B cell (primary cell): ENCODE measurements around the gene TNFRSF1A. TPM values are rescaled to one million over a fixed set of nuclear protein-coding genes. Genes with fewer than 3 reads are reported as not detected.

Experiments used
- ATAC-seq: fragments of 200-7000 bp; cut with Tn5 transposase; one replicate; pipeline ENCODE4 v1.10.0; 2021; ENCODE audit warnings: low read depth, mild to moderate bottlenecking, moderate number of reproducible peaks, moderate library complexity
- CTCF ChIA-PET: fragments of 350-600 bp; sonication (Branson Sonifier 250); formaldehyde crosslinking; loops from one replicate; lab custom pipeline; 2021; ENCODE audit warnings: antibody characterized with exemption, inconsistent platforms; lab: Charles Lee
- POLR2A ChIA-PET: fragments of 350-600 bp; sonication (Branson Sonifier 250); formaldehyde crosslinking; loops from one replicate; lab custom pipeline; 2021; ENCODE audit warnings: antibody characterized with exemption; lab: Charles Lee
- DNase-seq: peaks from one replicate; pipeline ENCODE4 v3.0.0; 2013
- H2AFZ ChIP-seq: 2 replicates; pipeline ENCODE4 v1.6.1; 2012; ENCODE audit warnings: mild to moderate bottlenecking, low read depth, low read length; ENCODE audit not compliant: insufficient read depth, poor library complexity, severe bottlenecking
- H3K27ac ChIP-seq, 2 donors: 1 replicate in 1 of 2; 2 replicates in 1 of 2; pipeline ENCODE4 v1.5.1; 2012 to 2013; ENCODE audit warnings: low read length in 2 of 2, mild to moderate bottlenecking in 2 of 2, moderate library complexity in 1 of 2
- H3K27me3 ChIP-seq, 4 experiments: fragments of 200-600 bp in 1 of 4; sonication (generic) in 1 of 4; replicated peaks in 1 of 4; 1 replicate in 2 of 4; 2 replicates in 2 of 4; pipeline versions ENCODE4 v1.6.1 to v1.7.0; 2013 to 2016; ENCODE audit warnings: low read length in 3 of 4, mild to moderate bottlenecking in 2 of 4, mixed read lengths in 1 of 4, moderate library complexity in 1 of 4; ENCODE audit not compliant: insufficient read depth in 4 of 4, control insufficient read depth in 3 of 4; ENCODE audit errors: control extremely low read depth in 1 of 4
- H3K36me3 ChIP-seq, 2 experiments: replicated peaks in 1 of 2; 1 replicate in 1 of 2; 2 replicates in 1 of 2; pipeline versions ENCODE4 v1.6.1 to v1.7.1; 2013; ENCODE audit warnings: low read length in 1 of 2; ENCODE audit not compliant: insufficient read depth in 2 of 2, control insufficient read depth in 1 of 2; ENCODE audit errors: control extremely low read depth in 1 of 2, extremely low read depth in 1 of 2
- H3K4me1 ChIP-seq, 2 donors: fragments of 200-600 bp in 1 of 2; sonication (generic) in 1 of 2; 1 replicate in 1 of 2; 2 replicates in 1 of 2; pipeline versions ENCODE4 v1.5.1 to v1.6.1; 2013 to 2017; ENCODE audit warnings: low read length in 2 of 2; ENCODE audit not compliant: control insufficient read depth in 2 of 2, insufficient read depth in 2 of 2
- H3K4me2 ChIP-seq: replicated peaks from 2 replicates; pipeline ENCODE3; 2012; ENCODE audit warnings: mild to moderate bottlenecking, low read depth, low read length; ENCODE audit not compliant: poor library complexity, severe bottlenecking
- H3K4me3 ChIP-seq, 5 experiments: fragments of 200-600 bp in 1 of 5; sonication (generic) in 1 of 5; 1 replicate in 3 of 5; 2 replicates in 2 of 5; pipeline versions ENCODE4 v1.5.1 to v1.7.0; 2011 to 2016; ENCODE audit warnings: low read length in 4 of 5, mild to moderate bottlenecking in 4 of 5, low read depth in 2 of 5, control low read depth in 1 of 5, moderate library complexity in 1 of 5; ENCODE audit not compliant: insufficient read depth in 1 of 5; ENCODE audit errors: control extremely low read depth in 1 of 5, extremely low read depth in 1 of 5
- H3K79me2 ChIP-seq: fragments of 200-600 bp; sonication (generic); one replicate; pipeline ENCODE4 v1.6.0; 2016; ENCODE audit warnings: low read length; ENCODE audit not compliant: control insufficient read depth, insufficient read depth
- H3K9ac ChIP-seq: fragments of 200-600 bp; sonication (generic); 2 replicates; pipeline ENCODE4 v1.6.1; 2017; ENCODE audit warnings: mild to moderate bottlenecking, low read length, moderate library complexity
- H3K9me3 ChIP-seq, 3 donors: one replicate each; pipeline versions ENCODE4 v1.6.1 to v1.7.1; 2013; ENCODE audit warnings: low read length in 2 of 3; ENCODE audit not compliant: control insufficient read depth in 2 of 3, insufficient read depth in 1 of 3; ENCODE audit errors: control extremely low read depth in 1 of 3
- H4K20me1 ChIP-seq: 2 replicates; pipeline ENCODE4 v1.6.0; 2012; ENCODE audit warnings: mild to moderate bottlenecking, low read length; ENCODE audit not compliant: insufficient read depth, control insufficient read depth, poor library complexity, severe bottlenecking
- H3K27ac Mint-ChIP-seq: one replicate; pipeline ENCODE4 v1.8.0; 2021; ENCODE audit warnings: mixed read lengths
- H3K27me3 Mint-ChIP-seq: one replicate; pipeline ENCODE4 v1.8.0; 2021; ENCODE audit warnings: mixed read lengths
- H3K4me1 Mint-ChIP-seq: one replicate; pipeline ENCODE4 v1.8.0; 2021; ENCODE audit warnings: mixed read lengths
- H3K4me3 Mint-ChIP-seq: one replicate; pipeline ENCODE4 v1.8.0; 2021; ENCODE audit warnings: mixed read lengths
- H3K9me3 Mint-ChIP-seq: one replicate; pipeline ENCODE4 v1.8.0; 2022; ENCODE audit warnings: mixed read lengths; ENCODE audit not compliant: insufficient read depth
- EZH2 ChIP-seq: IDR thresholded peaks from 2 replicates; pipeline ENCODE4 v1.6.1; 2012; ENCODE audit warnings: borderline replicate concordance, low read depth, mild to moderate bottlenecking, moderate library complexity, low read length; ENCODE audit not compliant: insufficient read depth, poor library complexity, severe bottlenecking
- WGBS: methylation state at CpG from one replicate; pipeline ENCODE4 v1.1.5; 2013; ENCODE audit warnings: missing lambda C conversion rate; ENCODE audit not compliant: insufficient coverage; 5-methylcytosine and 5-hydroxymethylcytosine counted together
- intact Hi-C: fragments of 100-400 bp; cut with micrococcal nuclease; formaldehyde crosslinking; loops from one replicate; pipeline ENCODE4 v1.10.0; 2022
- polyA plus RNA-seq: library from polyadenylated mRNA; depleted of rRNA; stranded (reverse); fragments of >200 nt; gene quantifications from 2 replicates; pipeline ENCODE4 v1.2.3, GENCODE V29; 2012
- total RNA-seq, 2 donors: library from RNA; stranded (reverse); fragments of 120-200 nt in 1 of 2; gene quantifications; 1 replicate in 1 of 2; 2 replicates in 1 of 2; pipeline versions ENCODE4 v1.2.3 to v1.2.4, GENCODE V29; 2013 to 2022
- TF ChIP-seq, protein P1 (sequence below): fragments of 200-600 bp; IDR thresholded peaks from one replicate; pipeline ENCODE4 v1.8.0; 2022; ENCODE audit warnings: antibody characterized with exemption, mild to moderate bottlenecking

The TNFRSF1A gene
- total and polyA plus RNA-seq, 2 donors (not counting 1 experiment from before 2014, with no cell fraction given) = 0.59 to 1.6 TPM

DNA sequence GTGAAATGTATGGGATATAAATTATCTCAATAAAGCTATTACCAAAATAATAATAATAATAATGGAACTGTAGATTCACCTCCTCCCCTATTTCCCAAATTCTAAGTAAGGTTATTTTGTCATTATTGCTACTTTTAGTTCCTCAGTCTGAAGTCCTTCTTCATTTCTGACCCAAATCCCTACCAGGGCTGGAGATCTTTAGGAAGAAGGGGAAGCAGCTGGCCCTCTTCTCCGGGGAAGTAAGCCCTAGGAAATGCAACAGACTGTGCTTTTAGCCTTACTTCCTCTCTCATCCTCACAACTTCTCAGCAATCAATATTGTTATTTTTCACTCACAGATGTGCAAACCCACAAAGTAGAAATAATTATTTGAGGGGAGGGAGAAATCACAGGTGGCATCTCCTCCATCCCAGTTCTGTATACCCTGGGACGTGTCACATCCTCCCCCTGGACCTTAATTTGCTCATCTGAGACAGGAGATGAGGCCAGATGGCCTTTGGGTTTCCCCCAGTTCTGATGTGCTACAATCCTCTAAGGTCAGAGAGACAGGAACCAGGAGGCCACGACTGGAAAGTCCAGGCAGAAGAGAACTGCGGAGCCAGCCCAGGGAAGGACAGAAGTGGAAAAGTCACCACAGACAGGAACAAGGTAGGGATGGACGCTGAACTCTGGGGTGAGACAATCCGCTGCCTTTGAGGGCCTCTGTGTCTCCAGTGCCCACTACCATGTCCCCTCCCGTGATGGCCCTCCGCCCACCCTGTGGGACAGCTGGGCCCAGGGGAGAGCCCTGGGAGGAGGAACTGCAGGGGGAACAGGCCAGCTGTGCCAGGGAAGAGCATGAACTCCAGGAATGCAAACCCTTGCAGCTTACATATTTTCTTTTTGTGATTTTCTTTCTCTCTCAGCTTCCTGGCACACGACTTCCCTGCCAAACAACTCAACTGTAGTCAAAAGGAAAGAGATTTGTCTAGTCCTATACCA is 10.6 kb upstream of the TNFRSF1A start:
- Histone ChIP-seq H3K79me2 (no peaks in the 10 kb centered on the region), H3K27me3 (peaks cover 0 to 48% (median 16%) of the 10 kb centered on the region in 4 experiments), H3K9ac (no peak overlapping the region), H3K4me2 (no peak overlapping the region), H2AFZ (no peak overlapping the region), H3K4me1 (peaks cover 0 to 4% of the 10 kb centered on the region in 2 donors), H3K27ac (no peak overlapping the region), H3K36me3 (no peaks in the 10 kb centered on the region), H4K20me1 (no peaks in the 10 kb centered on the region), H3K9me3 (peaks cover 0 to 4% (median 0%) of the 10 kb centered on the region in 3 donors), H3K4me3 (no peak overlapping the region)
- TF ChIP-seq EZH2 = no peak
- TF ChIP-seq, protein P1, sequence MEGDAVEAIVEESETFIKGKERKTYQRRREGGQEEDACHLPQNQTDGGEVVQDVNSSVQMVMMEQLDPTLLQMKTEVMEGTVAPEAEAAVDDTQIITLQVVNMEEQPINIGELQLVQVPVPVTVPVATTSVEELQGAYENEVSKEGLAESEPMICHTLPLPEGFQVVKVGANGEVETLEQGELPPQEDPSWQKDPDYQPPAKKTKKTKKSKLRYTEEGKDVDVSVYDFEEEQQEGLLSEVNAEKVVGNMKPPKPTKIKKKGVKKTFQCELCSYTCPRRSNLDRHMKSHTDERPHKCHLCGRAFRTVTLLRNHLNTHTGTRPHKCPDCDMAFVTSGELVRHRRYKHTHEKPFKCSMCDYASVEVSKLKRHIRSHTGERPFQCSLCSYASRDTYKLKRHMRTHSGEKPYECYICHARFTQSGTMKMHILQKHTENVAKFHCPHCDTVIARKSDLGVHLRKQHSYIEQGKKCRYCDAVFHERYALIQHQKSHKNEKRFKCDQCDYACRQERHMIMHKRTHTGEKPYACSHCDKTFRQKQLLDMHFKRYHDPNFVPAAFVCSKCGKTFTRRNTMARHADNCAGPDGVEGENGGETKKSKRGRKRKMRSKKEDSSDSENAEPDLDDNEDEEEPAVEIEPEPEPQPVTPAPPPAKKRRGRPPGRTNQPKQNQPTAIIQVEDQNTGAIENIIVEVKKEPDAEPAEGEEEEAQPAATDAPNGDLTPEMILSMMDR = no peak
- WGBS = 33% methylated on average over 7 of the region's 9 CpGs
- intact Hi-C loops = no loop called here
- DNase-seq = no peak
- Mint-ChIP-seq H3K4me3 (no peak overlapping the region), H3K27ac (no peak overlapping the region), H3K27me3 (peaks cover 69% of the 10 kb centered on the region), H3K9me3 (no peaks in the 10 kb centered on the region), H3K4me1 (no peaks in the 10 kb centered on the region)
- ChIA-PET CTCF (no interaction called here), POLR2A (no interaction called here)
- no peak for ATAC-seq

DNA sequence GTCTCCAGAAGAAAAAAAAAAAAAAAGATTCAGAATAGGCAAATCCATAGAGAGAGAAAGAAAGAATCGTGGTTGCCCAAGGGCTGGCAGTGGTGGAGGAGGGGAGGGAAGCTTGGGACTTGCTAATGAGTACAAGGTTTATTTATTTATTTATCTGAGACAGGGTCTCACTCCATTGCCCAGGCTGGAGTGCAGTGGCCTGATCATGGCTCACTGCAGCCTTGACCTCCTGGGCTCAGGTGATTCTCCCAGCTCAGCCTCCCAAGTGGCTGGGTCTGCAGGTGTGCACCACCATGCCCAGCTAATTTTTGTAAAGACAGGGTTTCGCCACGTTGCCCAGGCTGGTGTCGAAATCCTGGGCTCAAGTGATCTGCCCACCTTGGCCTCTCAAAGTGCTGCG is 9.7 kb upstream of the TNFRSF1A start:
- Histone ChIP-seq H3K4me3 (no peak overlapping the region), H2AFZ (no peak overlapping the region), H3K9me3 (peaks cover 0 to 12% (median 3%) of the 10 kb centered on the region in 3 donors), H3K36me3 (no peaks in the 10 kb centered on the region), H3K27me3 (peaks cover 0 to 53% (median 18%) of the 10 kb centered on the region in 4 experiments), H3K4me1 (peaks cover 0 to 4% of the 10 kb centered on the region in 2 donors), H3K4me2 (no peak overlapping the region), H3K79me2 (no peaks in the 10 kb centered on the region), H3K9ac (no peak overlapping the region), H4K20me1 (no peaks in the 10 kb centered on the region), H3K27ac (no peak overlapping the region)
- Mint-ChIP-seq H3K4me3 (no peak overlapping the region), H3K9me3 (no peaks in the 10 kb centered on the region), H3K27me3 (peaks cover 69% of the 10 kb centered on the region), H3K4me1 (no peaks in the 10 kb centered on the region), H3K27ac (no peak overlapping the region)
- intact Hi-C loops = no loop called here
- TF ChIP-seq EZH2 = no peak
- TF ChIP-seq, protein P1 = no peak
- POLR2A ChIA-PET = no interaction called here
- ATAC-seq = no peak
- CTCF ChIA-PET = no interaction called here
- WGBS = 69% methylated on average over 3 of the region's 5 CpGs
- DNase-seq = no peak
